GM13976 (cell line): ENCODE measurements around the gene TUBB2A.
"Not testable (repeated sequence)": the region's sequence is repeated elsewhere in the genome, so short reads cannot be mapped to it uniquely, and the experiment has no call there.

Experiments
- DNase-seq: peaks from one replicate; pipeline ENCODE4 v3.0.0; 2012; ENCODE audit warnings: low spot score
- in situ Hi-C: fragments of 300-500 bp; cut with MboI; formaldehyde crosslinking; loops from one replicate; pipeline ENCODE4 v1.12.0; 2022; ENCODE audit warnings: low sequenced_read_pairs, mixed read lengths, inconsistent platforms; ENCODE audit not compliant: unreplicated experiment
- TF ChIP-seq, protein P1 (sequence below): IDR thresholded peaks from 2 replicates; pipeline ENCODE4 v1.5.1; 2012; ENCODE audit warnings: borderline replicate concordance, mild to moderate bottlenecking; ENCODE audit not compliant: insufficient read depth; ENCODE audit errors: extremely low read depth, missing control alignments, control extremely low read depth

The TUBB2A gene

DNA sequence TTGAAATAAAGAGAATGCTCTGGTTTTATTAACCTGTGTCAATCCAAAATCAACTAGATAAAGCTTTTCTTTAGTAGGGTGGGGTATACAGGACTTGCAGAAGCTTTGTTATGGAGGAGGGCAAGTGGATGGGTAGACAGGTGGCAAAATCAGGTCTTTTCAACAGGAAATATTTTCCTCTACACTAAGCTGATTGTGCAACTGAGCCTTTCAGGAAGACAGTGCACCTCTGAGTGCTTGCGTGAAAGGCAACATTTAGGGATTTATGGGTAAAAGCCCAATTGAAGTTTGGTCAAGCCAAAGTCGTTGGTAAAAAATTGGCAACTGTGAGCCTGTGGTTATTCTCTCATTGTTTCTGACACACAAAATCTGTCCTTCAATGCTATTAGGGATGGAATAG, 23.8 kb upstream of the TUBB2A start:
- in situ Hi-C loops, result no loop called here
- TF ChIP-seq, protein P1, sequence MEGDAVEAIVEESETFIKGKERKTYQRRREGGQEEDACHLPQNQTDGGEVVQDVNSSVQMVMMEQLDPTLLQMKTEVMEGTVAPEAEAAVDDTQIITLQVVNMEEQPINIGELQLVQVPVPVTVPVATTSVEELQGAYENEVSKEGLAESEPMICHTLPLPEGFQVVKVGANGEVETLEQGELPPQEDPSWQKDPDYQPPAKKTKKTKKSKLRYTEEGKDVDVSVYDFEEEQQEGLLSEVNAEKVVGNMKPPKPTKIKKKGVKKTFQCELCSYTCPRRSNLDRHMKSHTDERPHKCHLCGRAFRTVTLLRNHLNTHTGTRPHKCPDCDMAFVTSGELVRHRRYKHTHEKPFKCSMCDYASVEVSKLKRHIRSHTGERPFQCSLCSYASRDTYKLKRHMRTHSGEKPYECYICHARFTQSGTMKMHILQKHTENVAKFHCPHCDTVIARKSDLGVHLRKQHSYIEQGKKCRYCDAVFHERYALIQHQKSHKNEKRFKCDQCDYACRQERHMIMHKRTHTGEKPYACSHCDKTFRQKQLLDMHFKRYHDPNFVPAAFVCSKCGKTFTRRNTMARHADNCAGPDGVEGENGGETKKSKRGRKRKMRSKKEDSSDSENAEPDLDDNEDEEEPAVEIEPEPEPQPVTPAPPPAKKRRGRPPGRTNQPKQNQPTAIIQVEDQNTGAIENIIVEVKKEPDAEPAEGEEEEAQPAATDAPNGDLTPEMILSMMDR, result no peak
- no peak for DNase-seq

DNA sequence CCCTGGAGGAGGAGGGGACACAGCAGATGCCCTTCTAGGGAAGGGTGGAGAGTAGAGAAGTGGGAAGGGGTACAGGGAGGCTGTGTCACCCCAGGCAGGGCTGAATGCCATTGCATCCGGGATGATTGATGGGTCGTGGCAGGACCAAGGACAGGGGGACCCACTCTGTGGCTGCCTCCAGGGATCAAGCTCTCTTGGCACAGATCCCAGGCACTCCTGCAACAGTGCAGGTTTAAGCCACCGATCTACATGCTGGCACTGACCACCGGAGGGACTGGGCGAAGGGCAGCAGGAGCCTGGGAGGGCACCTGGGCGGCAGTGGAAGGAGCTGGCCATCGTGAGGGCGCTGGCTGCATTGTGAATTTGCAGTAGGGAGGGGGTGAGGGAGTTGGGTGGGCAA, 22.6 kb upstream of the TUBB2A start:
- DNase-seq, in situ Hi-C loops: not testable (repeated sequence)

DNA sequence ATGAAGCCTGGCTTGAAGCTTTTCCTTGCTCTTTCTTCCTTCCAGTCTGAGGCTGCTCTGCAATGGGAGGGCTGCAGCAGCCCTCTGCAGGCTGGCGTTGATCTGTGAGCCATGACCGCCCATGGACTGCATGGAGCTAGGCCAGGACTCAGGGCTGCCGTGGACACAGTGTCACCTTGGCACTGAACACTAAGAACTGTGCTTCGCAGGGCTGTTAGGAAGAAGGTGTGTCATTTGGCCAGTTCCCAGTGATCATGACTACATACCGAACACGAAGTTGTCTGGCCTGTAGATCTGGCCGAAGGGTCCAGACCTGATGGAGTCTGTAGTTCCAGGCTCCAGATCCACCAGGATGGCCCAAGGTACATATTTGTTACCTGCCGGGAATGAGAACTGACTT, 21.3 kb upstream of the TUBB2A start:
- in situ Hi-C loops, DNase-seq: not testable (repeated sequence)

DNA sequence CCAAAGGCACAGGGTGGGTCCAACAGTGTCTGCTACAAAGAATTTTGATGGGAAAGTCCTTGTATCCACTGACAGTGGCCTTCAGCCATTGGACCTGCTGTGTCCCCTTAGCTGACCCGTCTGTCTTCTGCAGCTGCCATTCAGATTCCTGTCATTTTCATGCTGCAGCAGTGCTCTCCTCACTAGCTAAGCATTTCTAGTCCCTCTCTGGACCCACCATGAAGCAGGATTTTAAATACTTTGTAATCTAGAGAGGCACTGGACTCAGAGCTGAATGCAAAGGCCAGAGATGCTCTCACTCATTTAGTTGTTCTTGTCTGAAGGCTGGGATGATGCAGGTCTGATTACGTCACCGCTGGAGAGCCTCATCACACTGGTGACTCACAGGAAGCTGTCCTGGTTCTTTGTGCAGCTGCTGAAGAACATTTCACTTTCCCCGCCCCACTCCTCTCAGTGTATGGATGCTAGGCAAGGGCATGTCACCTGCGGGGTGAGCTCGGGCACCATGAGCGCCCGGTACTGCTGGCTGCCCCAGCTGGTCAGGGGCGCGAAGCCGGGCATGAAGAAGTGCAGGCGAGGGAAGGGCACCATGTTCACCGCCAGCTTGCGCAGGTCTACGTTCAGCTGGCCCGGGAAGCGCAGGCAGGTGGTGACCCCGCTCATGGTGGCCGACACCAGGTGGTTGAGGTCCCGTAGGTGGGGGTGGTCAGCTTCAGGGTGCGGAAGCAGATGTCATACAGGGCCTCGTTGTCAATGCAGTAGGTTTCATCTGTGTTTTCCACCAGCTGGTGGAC, 19.4 kb upstream of the TUBB2A start:
- in situ Hi-C loops, result no loop called here
- DNase-seq, result no peak
- TF ChIP-seq, protein P1, result no peak

DNA sequence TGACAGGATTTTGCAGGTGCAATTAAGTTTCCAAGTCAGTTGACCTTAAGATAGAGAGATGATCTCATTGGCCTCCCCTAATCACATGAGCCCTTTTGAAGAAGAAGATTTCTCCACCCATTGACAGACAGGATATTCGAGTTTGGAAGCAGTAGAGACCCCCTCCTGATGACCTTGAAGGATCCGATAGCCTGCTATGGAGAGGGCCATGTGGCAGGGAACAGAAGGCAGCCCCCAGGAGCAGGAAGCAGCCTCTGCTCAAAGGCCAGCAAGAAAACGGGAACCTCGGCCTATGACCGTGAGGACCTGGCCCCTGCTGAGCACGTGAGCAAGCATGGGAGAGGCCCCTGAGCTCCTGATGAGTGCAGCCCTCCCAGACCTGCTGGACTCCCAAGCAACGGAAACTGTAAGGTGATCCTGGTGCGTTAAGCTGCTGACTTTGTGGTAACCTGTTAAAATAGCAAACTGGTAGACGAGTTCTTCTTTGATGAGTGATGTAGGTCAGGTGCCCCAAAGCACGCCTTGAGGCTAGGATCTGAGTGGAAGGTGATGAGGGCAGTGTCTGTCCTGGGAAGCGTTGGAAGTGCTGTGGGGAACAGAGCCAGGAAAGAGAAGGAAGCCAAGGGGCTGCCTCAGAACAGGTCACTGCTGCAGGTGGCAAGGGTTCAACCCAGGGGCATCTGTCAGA, 18.5 kb upstream of the TUBB2A start:
- DNase-seq, result no peak
- TF ChIP-seq, protein P1, result no peak
- in situ Hi-C loops, result no loop called here

DNA sequence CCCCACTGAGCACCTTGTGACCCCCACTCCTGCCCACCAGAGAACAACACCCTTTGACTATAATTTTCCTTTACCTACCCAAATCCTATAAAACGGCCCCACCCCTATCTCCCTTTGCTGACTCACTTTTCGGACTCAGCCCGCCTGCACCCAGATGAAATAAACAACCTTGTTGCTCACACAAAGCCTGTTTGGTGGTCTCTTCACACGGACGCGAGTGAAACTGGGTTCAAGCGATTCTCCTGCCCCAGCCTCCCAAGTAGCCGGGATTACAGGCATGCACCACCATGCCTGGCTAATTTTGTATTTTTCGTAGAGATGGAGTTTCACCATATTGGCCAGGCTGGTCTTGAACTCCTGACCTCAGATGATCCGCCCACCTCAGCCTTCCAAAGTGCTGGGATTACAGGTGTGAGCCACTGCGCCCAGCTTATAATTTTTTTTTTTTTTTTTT, 16.3 kb upstream of the TUBB2A start:
- in situ Hi-C loops, DNase-seq: not testable (repeated sequence)

DNA sequence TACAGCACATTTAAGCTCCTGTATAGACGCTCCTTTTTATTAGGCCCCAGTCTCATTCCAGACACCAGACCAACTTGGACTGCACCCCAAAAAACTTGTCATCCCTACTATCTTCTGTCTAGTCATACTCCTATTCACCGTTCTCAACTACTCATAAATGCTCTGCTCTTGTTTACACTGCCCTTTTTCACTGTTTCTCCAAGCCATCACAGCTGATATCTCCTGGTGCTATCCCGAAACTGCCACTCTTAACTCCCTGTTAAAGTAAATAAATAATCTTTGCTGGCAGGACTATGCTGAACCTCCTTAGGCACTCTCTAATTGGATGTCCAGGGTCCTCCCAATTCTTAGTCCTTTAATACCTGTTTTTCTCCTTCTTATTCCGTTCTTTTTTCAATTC, 15.4 kb upstream of the TUBB2A start:
- in situ Hi-C loops, DNase-seq: not testable (repeated sequence)

DNA sequence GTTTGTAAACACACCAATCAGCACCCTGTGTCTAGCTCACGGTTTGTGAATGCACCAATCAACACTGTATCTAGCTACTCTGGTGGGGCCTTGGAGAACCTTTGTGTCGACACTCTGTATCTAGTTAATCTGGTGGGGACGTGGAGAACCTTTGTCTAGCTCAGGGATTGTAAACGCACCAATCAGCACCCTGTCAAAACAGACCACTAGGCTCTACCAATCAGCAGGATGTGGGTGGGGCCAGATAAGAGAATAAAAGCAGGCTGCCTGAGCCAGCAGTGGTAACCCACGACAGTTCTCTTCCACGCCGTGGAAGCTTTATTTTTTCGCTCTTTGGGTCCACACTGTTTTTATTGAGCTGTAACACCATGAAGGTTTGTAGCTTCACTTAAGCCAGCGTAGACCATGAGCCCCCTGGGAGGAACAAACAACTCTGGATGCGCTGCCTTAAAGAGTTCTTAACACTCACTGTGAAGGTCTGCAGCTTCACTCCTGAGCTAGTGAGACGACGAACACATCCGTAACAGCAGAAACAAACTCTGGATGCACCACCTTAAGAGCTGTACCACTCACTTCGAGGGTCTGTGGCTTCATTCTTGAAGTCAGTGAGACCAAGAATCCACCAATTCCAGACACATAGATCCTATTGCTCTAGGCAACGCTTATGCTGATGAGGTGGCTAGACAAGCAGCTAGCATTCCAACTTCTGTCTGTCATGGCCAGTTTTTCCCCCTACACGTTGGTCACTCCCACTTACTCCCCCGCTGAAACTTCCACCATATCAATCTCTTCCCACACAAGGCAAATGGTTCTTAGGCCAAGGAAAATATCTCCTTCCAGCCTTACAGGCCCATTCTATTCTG, 14.2 kb upstream of the TUBB2A start:
- in situ Hi-C loops, result not testable (repeated sequence)

DNA sequence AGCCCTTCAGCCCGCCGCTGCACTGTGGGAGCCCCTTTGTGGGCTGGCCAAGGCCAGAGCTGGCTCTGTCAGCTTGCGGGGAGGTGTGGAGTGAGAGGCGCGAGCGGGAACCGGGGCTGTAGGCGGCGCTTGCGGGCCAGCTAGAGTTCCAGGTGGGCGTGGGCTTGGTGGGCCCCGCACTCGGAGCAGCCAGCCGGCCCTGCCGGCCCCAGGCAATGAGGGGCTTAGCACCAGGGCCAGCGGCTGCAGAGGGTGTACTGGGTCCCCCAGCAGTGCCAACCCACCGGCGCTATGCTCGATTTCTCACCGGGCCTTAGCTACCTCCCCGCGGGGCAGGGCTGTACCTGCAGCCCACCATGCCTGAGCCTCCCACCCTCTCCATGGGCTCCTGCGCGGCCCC, 13.3 kb upstream of the TUBB2A start:
- DNase-seq, in situ Hi-C loops: not testable (repeated sequence)

More for the DNA sequence above, 14.2 kb upstream of the TUBB2A start:
- DNase-seq, result not testable (repeated sequence)

DNA sequence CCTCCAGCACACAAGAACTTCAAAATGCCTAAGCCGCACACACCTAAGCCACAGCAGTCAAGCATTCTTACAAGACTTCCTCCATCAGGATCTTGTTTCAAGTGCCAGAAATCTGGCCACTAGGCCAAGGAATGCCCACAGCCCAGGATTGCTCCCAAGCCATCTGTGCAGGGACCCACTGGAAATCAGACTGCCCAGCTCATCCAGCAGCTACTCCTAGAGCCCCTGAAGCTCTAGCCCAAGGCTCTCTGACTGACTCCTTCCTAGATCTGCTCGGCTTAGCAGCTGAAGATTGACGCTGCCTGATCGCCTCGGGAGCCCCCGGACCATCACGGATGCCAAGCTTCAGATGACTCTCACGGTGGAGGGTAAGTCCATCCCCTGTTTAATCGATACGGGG, 10.7 kb upstream of the TUBB2A start:
- in situ Hi-C loops, DNase-seq: not testable (repeated sequence)

DNA sequence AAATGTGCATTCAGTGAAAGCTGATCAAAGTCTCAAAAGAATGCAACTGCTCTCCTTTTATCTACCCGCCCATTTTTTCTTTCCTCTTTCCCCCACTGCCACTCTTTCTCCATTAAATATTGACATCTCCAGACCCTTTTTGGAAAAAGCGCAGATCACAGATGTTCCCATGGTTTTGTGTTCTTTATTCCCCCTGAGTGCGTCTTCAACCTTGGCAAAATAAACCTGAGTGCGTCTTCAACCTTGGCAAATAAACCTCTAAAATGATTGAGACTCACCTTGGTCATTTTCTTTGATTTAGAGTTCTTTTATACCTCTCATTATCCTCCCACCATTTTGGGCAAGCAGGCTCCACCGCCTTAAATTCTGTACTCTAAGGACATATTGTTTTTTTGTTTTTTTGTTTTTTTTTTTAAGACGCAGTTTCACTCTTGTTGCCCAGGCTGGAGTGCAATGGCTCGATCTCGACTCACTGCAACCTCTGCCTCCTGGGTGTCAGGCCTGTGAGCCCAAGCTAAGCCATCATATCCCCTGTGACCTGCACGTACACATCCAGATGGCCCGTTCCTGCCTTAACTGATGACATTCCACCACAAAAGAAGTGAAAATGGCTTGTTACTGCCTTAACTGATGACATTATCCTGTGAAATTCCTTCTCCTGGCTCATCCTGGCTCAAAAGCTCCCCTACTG, 9.3 kb upstream of the TUBB2A start:
- DNase-seq, in situ Hi-C loops: not testable (repeated sequence)
